GM12873 (cell line): ENCODE results near the gene ALDH1B1.

Experiments used
- CTCF ChIP-seq: IDR thresholded peaks from 2 replicates; pipeline ENCODE4 v1.5.1; 2012; ENCODE audit warnings: low read depth, mild to moderate bottlenecking, moderate library complexity, low read length, control low read depth; ENCODE audit not compliant: insufficient read depth; ENCODE audit errors: missing control alignments

ALDH1B1 gene

GRCh38 chr9:38434365-38434764 is 41.9 kb downstream of the ALDH1B1 start:
- TF ChIP-seq CTCF: no peak

- no peak for TF ChIP-seq CTCF
These were observed 42.4 kb downstream of the ALDH1B1 start for GRCh38 chr9:38434853-38435252.

GRCh38 chr9:38435521-38435920 is 43.0 kb downstream of the ALDH1B1 start:
- TF ChIP-seq CTCF: no peak

- TF ChIP-seq CTCF: no peak
These were observed 44.2 kb downstream of the ALDH1B1 start for GRCh38 chr9:38436708-38437107.

- no peak for TF ChIP-seq CTCF
These were observed 44.8 kb downstream of the ALDH1B1 start for GRCh38 chr9:38437193-38437823.

GRCh38 chr9:38439291-38439915 is 46.9 kb downstream of the ALDH1B1 start:
- no peak for TF ChIP-seq CTCF

- no peak for TF ChIP-seq CTCF
These were observed 47.4 kb downstream of the ALDH1B1 start for GRCh38 chr9:38439916-38440301.

- TF ChIP-seq CTCF: no peak
These were observed 48.0 kb downstream of the ALDH1B1 start for GRCh38 chr9:38440516-38440915.
